Endometrial microvascular endothelial cells (primary cell): Measurements from ENCODE around the gene BTN3A1. TPM values are rescaled to one million over a fixed set of nuclear protein-coding genes. Genes with fewer than 3 reads are reported as not detected.
"Not testable (repeated sequence)": the region's sequence is repeated elsewhere in the genome, so short reads cannot be mapped to it uniquely, and the experiment has no call there.

Experiments used
- in situ Hi-C: cut with HindIII; loops from 2 replicates; pipeline ENCODE4 v1.10.0; 2017; ENCODE audit warnings: low sequenced_read_pairs, low pct_unique_long_range_greater_than_20kb; ENCODE audit errors: inconsistent ontology term
- total RNA-seq: library from RNA; depleted of rRNA; stranded (reverse); fragments of >200 nt; gene quantifications from one replicate; pipeline ENCODE4 v1.2.3, GENCODE V29; 2015; ENCODE audit errors: inconsistent ontology term

The BTN3A1 gene
- total RNA-seq, 1 donor from 2014 or later, result 17.8 TPM

GRCh38 chr6:26432627-26433201, 30.6 kb downstream of the BTN3A1 start:
- in situ Hi-C loops, result no loop called here

GRCh38 chr6:26433680-26434079, 31.6 kb downstream of the BTN3A1 start:
- in situ Hi-C loops, result not testable (repeated sequence)

- in situ Hi-C loops, result no loop called here
Measured at GRCh38 chr6:26436018-26436417, 33.9 kb downstream of the BTN3A1 start.

- in situ Hi-C loops, result no loop called here
Measured at GRCh38 chr6:26437550-26437949, 35.5 kb downstream of the BTN3A1 start.

GRCh38 chr6:26438000-26438399, 35.9 kb downstream of the BTN3A1 start:
- in situ Hi-C loops, result no loop called here

GRCh38 chr6:26439151-26440125, 37.4 kb downstream of the BTN3A1 start:
- in situ Hi-C loops, result no loop called here

- in situ Hi-C loops, result no loop called here
Measured at GRCh38 chr6:26440977-26441358, 38.9 kb downstream of the BTN3A1 start.

- in situ Hi-C loops, result no loop called here
Measured at GRCh38 chr6:26441977-26442376, 39.9 kb downstream of the BTN3A1 start.

- in situ Hi-C loops, result no loop called here
Measured at GRCh38 chr6:26445934-26446667, 44.0 kb downstream of the BTN3A1 start.

GRCh38 chr6:26447257-26447656, 45.2 kb downstream of the BTN3A1 start:
- in situ Hi-C loops, result no loop called here

GRCh38 chr6:26450240-26450639, 48.2 kb downstream of the BTN3A1 start:
- in situ Hi-C loops, result no loop called here

- in situ Hi-C loops, result no loop called here
Measured at GRCh38 chr6:26452631-26453235, 50.7 kb downstream of the BTN3A1 start.

GRCh38 chr6:26454631-26455030, 52.6 kb downstream of the BTN3A1 start:
- in situ Hi-C loops, result no loop called here

- in situ Hi-C loops, result no loop called here
Measured at GRCh38 chr6:26455357-26455970, 53.4 kb downstream of the BTN3A1 start.

- in situ Hi-C loops, result no loop called here
Measured at GRCh38 chr6:26457264-26457805, 55.3 kb downstream of the BTN3A1 start.

- in situ Hi-C loops, result no loop called here
Measured at GRCh38 chr6:26457806-26458688, 56.0 kb downstream of the BTN3A1 start, which contains the start of gene BTN2A1. BTN2A1 (plus strand) TSS chr6:26457955; CDS start chr6:26458637, 682 bp downstream.

GRCh38 chr6:26459023-26459810, 57.1 kb downstream of the BTN3A1 start:
- in situ Hi-C loops, result no loop called here
